Body of pancreas (tissue), 4 donors: Measurements from ENCODE around the gene CLN5. TPM values are rescaled to one million over a fixed set of nuclear protein-coding genes. Genes with fewer than 3 reads are reported as not detected.

ENCODE experiments used
- ATAC-seq: fragments of 150-250 bp; one replicate; pipeline ENCODE4 v1.9.1; 2016
- DNase-seq, 4 donors: peaks; one replicate each; pipeline ENCODE4 v3.0.0-alpha.2; 2019
- H3K27ac ChIP-seq, 4 donors: fragments of 200-600 bp; sonication (generic); 1 replicate in 3 of 4; 2 replicates in 1 of 4; pipeline versions ENCODE4 v1.5.1 to v1.6.1; 2016 to 2019; ENCODE audit warnings: mild to moderate bottlenecking in 1 of 4, mixed read lengths in 1 of 4, moderate library complexity in 1 of 4
- H3K27me3 ChIP-seq, 2 donors: fragments of 200-600 bp; sonication (generic); one replicate each; pipeline ENCODE4 v1.6.0; 2016; ENCODE audit warnings: mild to moderate bottlenecking in 1 of 2
- H3K36me3 ChIP-seq, 2 donors: fragments of 200-600 bp; sonication (generic); replicated peaks in 1 of 2; 2 replicates each; pipeline ENCODE4 v1.5.1; 2016; ENCODE audit warnings: low read depth in 2 of 2; ENCODE audit not compliant: insufficient read depth in 1 of 2
- H3K4me1 ChIP-seq: fragments of 200-600 bp; sonication (generic); one replicate; pipeline ENCODE4 v1.6.0; 2016
- H3K4me3 ChIP-seq, 2 donors: fragments of 200-600 bp; sonication (generic); 1 replicate in 1 of 2; 2 replicates in 1 of 2; pipeline ENCODE4 v1.5.1; 2016 to 2019
- H3K9me3 ChIP-seq, 3 donors: fragments of 200-600 bp; sonication (generic); 1 replicate in 2 of 3; 2 replicates in 1 of 3; pipeline ENCODE4 v1.5.1; 2016
- CTCF ChIP-seq, 7 experiments: fragments of 450-650 bp in 4 of 7; fragments of 200-600 bp in 3 of 7; sonication (generic) in 3 of 7; IDR thresholded peaks; one replicate each; pipeline ENCODE4 v1.5.1; 2016 to 2019; ENCODE audit warnings: antibody characterized with exemption in 7 of 7
- POLR2A ChIP-seq, 3 donors: fragments of 450-650 bp; IDR thresholded peaks; one replicate each; pipeline ENCODE4 v1.6.1; 2016; ENCODE audit warnings: antibody characterized with exemption in 3 of 3, mild to moderate bottlenecking in 2 of 3
- WGBS, 2 donors: methylation state at CpG; one replicate each; pipeline ENCODE4 v1.1.5; 2017; 5-methylcytosine and 5-hydroxymethylcytosine counted together
- intact Hi-C: fragments of 100-400 bp; cut with DNase I; formaldehyde crosslinking; loops from one replicate; pipeline ENCODE4 v1.15.1; 2023
- total RNA-seq, 2 donors: library from RNA; depleted of rRNA; stranded (reverse); fragments of >200 nt; gene quantifications; one replicate each; pipeline ENCODE4 v1.1.0, GENCODE V29; 2016

Gene CLN5
- total RNA-seq, 2 donors from 2014 or later: 18.1 to 29.8 TPM

- Histone ChIP-seq H3K4me1 (peaks cover 29% of the 10 kb centered on the region), H3K9me3 (no peaks in the 10 kb centered on the region), H3K4me3 (no peak overlapping the region), H3K27me3 (no peaks in the 10 kb centered on the region), H3K36me3 (no peaks in the 10 kb centered on the region), H3K27ac (no peak overlapping the region)
- 71% methylated on average over 5 of the region's 5 CpGs for WGBS, 2 donors
- DNase-seq (no peak), ATAC-seq (no peak)
- TF ChIP-seq CTCF (IDR thresholded peaks at IDR 0.05): no peak
- no peak for TF ChIP-seq POLR2A (IDR thresholded peaks at IDR 0.05)
- intact Hi-C loops: no loop called here
These were observed 36.3 kb downstream of the CLN5 start for GRCh38 chr13:77028202-77028601.

- H3K27me3 ChIP-seq: no peaks in the 10 kb centered on the region
- peaks cover 16% of the 10 kb centered on the region for H3K4me1 ChIP-seq
- no peak overlapping the region for H3K27ac ChIP-seq
- H3K36me3 ChIP-seq: no peaks in the 10 kb centered on the region
- H3K4me3 ChIP-seq: no peak overlapping the region
- intact Hi-C loops: no loop called here
- WGBS, 2 donors: 55 to 71% methylated on average over 1 of the region's 1 CpG
- H3K9me3 ChIP-seq: no peaks in the 10 kb centered on the region
- no peak for DNase-seq
- ATAC-seq: no peak
- TF ChIP-seq CTCF (IDR thresholded peaks at IDR 0.05) (no peak), POLR2A (IDR thresholded peaks at IDR 0.05) (no peak)
These were observed 37.6 kb downstream of the CLN5 start for GRCh38 chr13:77029436-77029835.

GRCh38 chr13:77031656-77032243 is 39.9 kb downstream of the CLN5 start:
- intact Hi-C loops: no loop called here
- H3K4me1 ChIP-seq: peaks cover 12% of the 10 kb centered on the region
- H3K4me3 ChIP-seq: no peak overlapping the region
- TF ChIP-seq POLR2A (IDR thresholded peaks at IDR 0.05) (no peak), CTCF (IDR thresholded peaks at IDR 0.05) (no peak)
- no peaks in the 10 kb centered on the region for H3K27me3 ChIP-seq
- ATAC-seq: no peak
- H3K9me3 ChIP-seq: no peaks in the 10 kb centered on the region
- 91 to 97% methylated on average over 6 of the region's 6 CpGs for WGBS, 2 donors
- no peak for DNase-seq
- no peak overlapping the region for H3K27ac ChIP-seq
- H3K36me3 ChIP-seq: no peaks in the 10 kb centered on the region

GRCh38 chr13:77033717-77034302 is 41.9 kb downstream of the CLN5 start:
- 92 to 95% methylated on average over 4 of the region's 4 CpGs for WGBS, 2 donors
- H3K9me3 ChIP-seq: no peaks in the 10 kb centered on the region
- peaks cover 6% of the 10 kb centered on the region for H3K4me1 ChIP-seq
- intact Hi-C loops: no loop called here
- no peaks in the 10 kb centered on the region for H3K36me3 ChIP-seq
- no peak overlapping the region for H3K4me3 ChIP-seq
- H3K27me3 ChIP-seq: no peaks in the 10 kb centered on the region
- TF ChIP-seq POLR2A (IDR thresholded peaks at IDR 0.05): no peak
- no peak for TF ChIP-seq CTCF (IDR thresholded peaks at IDR 0.05)
- DNase-seq: no peak
- no peak overlapping the region for H3K27ac ChIP-seq
- ATAC-seq: no peak

GRCh38 chr13:77034881-77035280 is 43.0 kb downstream of the CLN5 start:
- no peak for DNase-seq
- no peak for ATAC-seq
- intact Hi-C loops: no loop called here
- Histone ChIP-seq H3K9me3 (no peaks in the 10 kb centered on the region), H3K27me3 (no peaks in the 10 kb centered on the region), H3K4me3 (no peak overlapping the region), H3K4me1 (peaks cover 6% of the 10 kb centered on the region), H3K36me3 (no peaks in the 10 kb centered on the region), H3K27ac (no peak overlapping the region)
- 95 to 99% methylated on average over 5 of the region's 5 CpGs for WGBS, 2 donors
- no peak for TF ChIP-seq POLR2A (IDR thresholded peaks at IDR 0.05)
- TF ChIP-seq CTCF (IDR thresholded peaks at IDR 0.05): no peak
